AG08396 (cell line): ENCODE results near the gene FLVCR2.
"Not testable (repeated sequence)": the region's sequence is repeated elsewhere in the genome, so short reads cannot be mapped to it uniquely, and the experiment has no call there.

ENCODE experiments used
- DNase-seq: peaks from one replicate; pipeline ENCODE4 v3.0.0; 2012; ENCODE audit warnings: low spot score, mixed read lengths

FLVCR2 gene

GRCh38 chr14:75667099-75667765 is 88.8 kb downstream of the FLVCR2 start:
- DNase-seq, result no peak

GRCh38 chr14:75672605-75673192 is 94.3 kb downstream of the FLVCR2 start:
- no peak for DNase-seq

GRCh38 chr14:75673345-75674035 is 95.1 kb downstream of the FLVCR2 start:
- DNase-seq, result no peak

GRCh38 chr14:75675265-75675960 is 97.0 kb downstream of the FLVCR2 start:
- DNase-seq, result no peak

GRCh38 chr14:75685910-75686309 is 107.5 kb downstream of the FLVCR2 start:
- DNase-seq, result no peak

- DNase-seq, result peak; percentile 28
Observed at GRCh38 chr14:75689012-75689411, 110.6 kb downstream of the FLVCR2 start.

- DNase-seq, result no peak
Observed at GRCh38 chr14:75690010-75690409, 111.6 kb downstream of the FLVCR2 start.

- not testable (repeated sequence) for DNase-seq
Observed at GRCh38 chr14:75695025-75695424, 116.6 kb downstream of the FLVCR2 start.

- DNase-seq, result no peak
Observed at GRCh38 chr14:75697386-75697785, 119.0 kb downstream of the FLVCR2 start.
